Measurements from ENCODE around the gene C11orf68. TPM values are rescaled to one million over a fixed set of nuclear protein-coding genes. Genes with fewer than 3 reads are reported as not detected.

C11orf68 gene
- total and polyA plus RNA-seq, 10 of the 15 experiments (the other 5 are each of a cell fraction or from before 2014, with no cell fraction given) = 3.0 to 25.4 (median 16.7) TPM

DNA sequence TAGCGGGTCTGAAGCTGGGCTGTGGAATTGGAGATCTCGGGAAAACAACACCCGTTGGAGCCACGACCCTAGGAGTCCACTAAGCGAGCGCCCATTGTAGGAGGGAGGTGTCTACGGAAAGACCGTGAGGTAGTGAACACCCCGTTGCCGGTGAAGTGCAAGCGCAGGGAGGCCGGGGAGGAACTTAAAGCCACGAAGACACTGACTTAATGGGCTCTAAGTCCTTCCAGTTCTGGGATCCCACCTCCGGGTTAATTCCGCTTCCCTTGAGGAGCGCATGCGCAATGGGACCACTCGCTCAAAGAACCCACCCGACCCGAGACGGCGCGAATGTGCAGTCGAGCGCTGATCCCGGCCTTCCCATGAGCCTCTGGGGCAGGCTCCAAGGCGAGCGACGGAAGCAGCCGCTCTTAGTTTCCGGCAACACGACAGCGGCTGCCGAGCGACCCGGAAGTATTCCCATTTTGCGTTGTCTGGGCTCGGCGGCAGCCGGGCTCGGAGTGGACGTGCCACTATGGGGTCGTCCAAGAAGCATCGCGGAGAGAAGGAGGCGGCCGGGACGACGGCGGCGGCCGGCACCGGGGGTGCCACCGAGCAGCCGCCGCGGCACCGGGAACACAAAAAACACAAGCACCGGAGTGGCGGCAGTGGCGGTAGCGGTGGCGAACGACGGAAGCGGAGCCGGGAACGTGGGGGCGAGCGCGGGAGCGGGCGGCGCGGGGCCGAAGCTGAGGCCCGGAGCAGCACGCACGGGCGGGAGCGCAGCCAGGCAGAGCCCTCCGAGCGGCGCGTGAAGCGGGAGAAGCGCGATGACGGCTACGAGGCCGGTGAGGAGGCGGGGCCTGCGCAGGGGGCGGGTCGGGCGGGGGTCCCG, 42.6 kb upstream of the C11orf68 start, which contains the start of gene SART1 (continued):
- TF ChIP-seq RELA (IDR thresholded peaks at IDR 0.05; ENCODE audit: borderline replicate concordance, partially characterized antibody) (no peak), CHD1 (IDR thresholded peaks at IDR 0.05; ENCODE audit: low read depth, low read length) (peak; percentile 75; the same call in 1 of the 2 replicates), NRF1 (conservative IDR thresholded peaks at IDR 0.05; ENCODE audit: low read depth, low read length) (peak; percentile 93), POU2F2 (IDR thresholded peaks at IDR 0.05; ENCODE audit: borderline replicate concordance, low read depth, low read length) (no peak), EZH2 (IDR thresholded peaks at IDR 0.05; ENCODE audit: borderline replicate concordance, control insufficient read depth, low read depth, low read length) (no peak), KAT2A (conservative IDR thresholded peaks at IDR 0.05; ENCODE audit: control insufficient read depth, low read depth, low read length) (no peak), CREM (IDR thresholded peaks at IDR 0.05; ENCODE audit: low read depth) (peak; percentile 79), YY1 (IDR thresholded peaks at IDR 0.05; ENCODE audit: low read depth, low read length) (peak; percentile 90), IKZF1 (conservative IDR thresholded peaks at IDR 0.05) (peak; percentile 97), ZNF24 (IDR thresholded peaks at IDR 0.05) (no peak), ZNF207 (IDR thresholded peaks at IDR 0.05; ENCODE audit: borderline replicate concordance) (peak; percentile 84; the same call in 1 of the 2 replicates), FOXM1 (IDR thresholded peaks at IDR 0.05; ENCODE audit: low read depth, low read length) (no peak), POLR2AphosphoS5 (IDR thresholded peaks at IDR 0.05; ENCODE audit: low read length) (peak; percentile 96), NFIC (IDR thresholded peaks at IDR 0.05; ENCODE audit: low read depth, low read length) (no peak), CHD2 (IDR thresholded peaks at IDR 0.05; ENCODE audit: borderline replicate concordance, low read depth, low read length) (peak; percentile 72; the same call in 1 of the 2 replicates)
- TF ChIP-seq, protein P1, sequence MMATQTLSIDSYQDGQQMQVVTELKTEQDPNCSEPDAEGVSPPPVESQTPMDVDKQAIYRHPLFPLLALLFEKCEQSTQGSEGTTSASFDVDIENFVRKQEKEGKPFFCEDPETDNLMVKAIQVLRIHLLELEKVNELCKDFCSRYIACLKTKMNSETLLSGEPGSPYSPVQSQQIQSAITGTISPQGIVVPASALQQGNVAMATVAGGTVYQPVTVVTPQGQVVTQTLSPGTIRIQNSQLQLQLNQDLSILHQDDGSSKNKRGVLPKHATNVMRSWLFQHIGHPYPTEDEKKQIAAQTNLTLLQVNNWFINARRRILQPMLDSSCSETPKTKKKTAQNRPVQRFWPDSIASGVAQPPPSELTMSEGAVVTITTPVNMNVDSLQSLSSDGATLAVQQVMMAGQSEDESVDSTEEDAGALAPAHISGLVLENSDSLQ (IDR thresholded peaks at IDR 0.05) = peak; percentile 51; the same call in 1 of the 2 replicates
- TF ChIP-seq, protein P2, sequence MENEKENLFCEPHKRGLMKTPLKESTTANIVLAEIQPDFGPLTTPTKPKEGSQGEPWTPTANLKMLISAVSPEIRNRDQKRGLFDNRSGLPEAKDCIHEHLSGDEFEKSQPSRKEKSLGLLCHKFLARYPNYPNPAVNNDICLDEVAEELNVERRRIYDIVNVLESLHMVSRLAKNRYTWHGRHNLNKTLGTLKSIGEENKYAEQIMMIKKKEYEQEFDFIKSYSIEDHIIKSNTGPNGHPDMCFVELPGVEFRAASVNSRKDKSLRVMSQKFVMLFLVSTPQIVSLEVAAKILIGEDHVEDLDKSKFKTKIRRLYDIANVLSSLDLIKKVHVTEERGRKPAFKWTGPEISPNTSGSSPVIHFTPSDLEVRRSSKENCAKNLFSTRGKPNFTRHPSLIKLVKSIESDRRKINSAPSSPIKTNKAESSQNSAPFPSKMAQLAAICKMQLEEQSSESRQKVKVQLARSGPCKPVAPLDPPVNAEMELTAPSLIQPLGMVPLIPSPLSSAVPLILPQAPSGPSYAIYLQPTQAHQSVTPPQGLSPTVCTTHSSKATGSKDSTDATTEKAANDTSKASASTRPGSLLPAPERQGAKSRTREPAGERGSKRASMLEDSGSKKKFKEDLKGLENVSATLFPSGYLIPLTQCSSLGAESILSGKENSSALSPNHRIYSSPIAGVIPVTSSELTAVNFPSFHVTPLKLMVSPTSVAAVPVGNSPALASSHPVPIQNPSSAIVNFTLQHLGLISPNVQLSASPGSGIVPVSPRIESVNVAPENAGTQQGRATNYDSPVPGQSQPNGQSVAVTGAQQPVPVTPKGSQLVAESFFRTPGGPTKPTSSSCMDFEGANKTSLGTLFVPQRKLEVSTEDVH (IDR thresholded peaks at IDR 0.05; ENCODE audit: low read depth, partially characterized antibody) = peak; percentile 87
- TF ChIP-seq, protein P3, sequence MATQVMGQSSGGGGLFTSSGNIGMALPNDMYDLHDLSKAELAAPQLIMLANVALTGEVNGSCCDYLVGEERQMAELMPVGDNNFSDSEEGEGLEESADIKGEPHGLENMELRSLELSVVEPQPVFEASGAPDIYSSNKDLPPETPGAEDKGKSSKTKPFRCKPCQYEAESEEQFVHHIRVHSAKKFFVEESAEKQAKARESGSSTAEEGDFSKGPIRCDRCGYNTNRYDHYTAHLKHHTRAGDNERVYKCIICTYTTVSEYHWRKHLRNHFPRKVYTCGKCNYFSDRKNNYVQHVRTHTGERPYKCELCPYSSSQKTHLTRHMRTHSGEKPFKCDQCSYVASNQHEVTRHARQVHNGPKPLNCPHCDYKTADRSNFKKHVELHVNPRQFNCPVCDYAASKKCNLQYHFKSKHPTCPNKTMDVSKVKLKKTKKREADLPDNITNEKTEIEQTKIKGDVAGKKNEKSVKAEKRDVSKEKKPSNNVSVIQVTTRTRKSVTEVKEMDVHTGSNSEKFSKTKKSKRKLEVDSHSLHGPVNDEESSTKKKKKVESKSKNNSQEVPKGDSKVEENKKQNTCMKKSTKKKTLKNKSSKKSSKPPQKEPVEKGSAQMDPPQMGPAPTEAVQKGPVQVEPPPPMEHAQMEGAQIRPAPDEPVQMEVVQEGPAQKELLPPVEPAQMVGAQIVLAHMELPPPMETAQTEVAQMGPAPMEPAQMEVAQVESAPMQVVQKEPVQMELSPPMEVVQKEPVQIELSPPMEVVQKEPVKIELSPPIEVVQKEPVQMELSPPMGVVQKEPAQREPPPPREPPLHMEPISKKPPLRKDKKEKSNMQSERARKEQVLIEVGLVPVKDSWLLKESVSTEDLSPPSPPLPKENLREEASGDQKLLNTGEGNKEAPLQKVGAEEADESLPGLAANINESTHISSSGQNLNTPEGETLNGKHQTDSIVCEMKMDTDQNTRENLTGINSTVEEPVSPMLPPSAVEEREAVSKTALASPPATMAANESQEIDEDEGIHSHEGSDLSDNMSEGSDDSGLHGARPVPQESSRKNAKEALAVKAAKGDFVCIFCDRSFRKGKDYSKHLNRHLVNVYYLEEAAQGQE (IDR thresholded peaks at IDR 0.05; ENCODE audit: low read depth, low read length) = 0 out of 2 replicates have a peak, but pooled peaks have one; percentile 18
- TF ChIP-seq, protein P4, sequence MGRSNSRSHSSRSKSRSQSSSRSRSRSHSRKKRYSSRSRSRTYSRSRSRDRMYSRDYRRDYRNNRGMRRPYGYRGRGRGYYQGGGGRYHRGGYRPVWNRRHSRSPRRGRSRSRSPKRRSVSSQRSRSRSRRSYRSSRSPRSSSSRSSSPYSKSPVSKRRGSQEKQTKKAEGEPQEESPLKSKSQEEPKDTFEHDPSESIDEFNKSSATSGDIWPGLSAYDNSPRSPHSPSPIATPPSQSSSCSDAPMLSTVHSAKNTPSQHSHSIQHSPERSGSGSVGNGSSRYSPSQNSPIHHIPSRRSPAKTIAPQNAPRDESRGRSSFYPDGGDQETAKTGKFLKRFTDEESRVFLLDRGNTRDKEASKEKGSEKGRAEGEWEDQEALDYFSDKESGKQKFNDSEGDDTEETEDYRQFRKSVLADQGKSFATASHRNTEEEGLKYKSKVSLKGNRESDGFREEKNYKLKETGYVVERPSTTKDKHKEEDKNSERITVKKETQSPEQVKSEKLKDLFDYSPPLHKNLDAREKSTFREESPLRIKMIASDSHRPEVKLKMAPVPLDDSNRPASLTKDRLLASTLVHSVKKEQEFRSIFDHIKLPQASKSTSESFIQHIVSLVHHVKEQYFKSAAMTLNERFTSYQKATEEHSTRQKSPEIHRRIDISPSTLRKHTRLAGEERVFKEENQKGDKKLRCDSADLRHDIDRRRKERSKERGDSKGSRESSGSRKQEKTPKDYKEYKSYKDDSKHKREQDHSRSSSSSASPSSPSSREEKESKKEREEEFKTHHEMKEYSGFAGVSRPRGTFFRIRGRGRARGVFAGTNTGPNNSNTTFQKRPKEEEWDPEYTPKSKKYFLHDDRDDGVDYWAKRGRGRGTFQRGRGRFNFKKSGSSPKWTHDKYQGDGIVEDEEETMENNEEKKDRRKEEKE (IDR thresholded peaks at IDR 0.05) = no peak

Data from GM12878 (cell line).